Measurements from ENCODE around the gene SPATA2.

- TF ChIP-seq POLR2A (IDR thresholded peaks at IDR 0.05) = no peak
- no peak for TF ChIP-seq CTCF (IDR thresholded peaks at IDR 0.05)
- no peak for TF ChIP-seq POLR2AphosphoS5 (IDR thresholded peaks at IDR 0.05)
- TF ChIP-seq EP300 (IDR thresholded peaks at IDR 0.05) = no peak
Observed at GRCh38 chr20:49859807-49860206, 55.5 kb downstream of the SPATA2 start.
